WI38 (cell line): ENCODE results near the gene CAMK1D.
A peak's percentile ranks its signal among the peaks of the same experiment; 100 is the strongest.
"Not testable (repeated sequence)": the region's sequence is repeated elsewhere in the genome, so short reads cannot be mapped to it uniquely, and the experiment has no call there.

ENCODE experiments used
- H3K4me3 ChIP-seq: 2 replicates; pipeline ENCODE4 v1.5.1; 2011; ENCODE audit warnings: low read depth, mild to moderate bottlenecking, control low read depth, low read length
- TF ChIP-seq, protein P1 (sequence below): IDR thresholded peaks from 2 replicates; pipeline ENCODE4 v1.5.1; 2012; ENCODE audit warnings: low read depth, mild to moderate bottlenecking, control low read depth, low read length

The CAMK1D gene

DNA sequence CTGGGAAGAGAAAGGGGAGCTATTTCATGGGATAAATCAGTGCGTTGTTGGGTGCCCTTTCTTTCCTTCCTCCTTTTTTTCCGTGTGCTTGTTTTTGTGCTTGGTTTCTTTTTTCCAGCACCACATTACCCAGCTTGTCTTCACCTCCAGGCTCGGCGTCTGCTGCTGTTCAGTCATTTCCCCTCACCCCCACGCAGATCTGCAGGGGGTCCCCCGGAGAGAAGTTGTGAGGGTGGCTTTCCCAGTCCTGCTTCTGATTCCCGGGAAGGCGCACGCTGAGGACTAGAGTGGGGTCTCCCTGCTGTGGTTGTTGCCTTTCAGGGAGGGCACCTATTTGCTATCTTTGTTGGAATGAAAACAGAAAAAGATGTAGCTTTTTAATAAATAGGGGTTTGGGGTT, 1.6 kb downstream of the CAMK1D start:
- H3K4me3 ChIP-seq = peak overlapping the region; percentile 69
- TF ChIP-seq, protein P1, sequence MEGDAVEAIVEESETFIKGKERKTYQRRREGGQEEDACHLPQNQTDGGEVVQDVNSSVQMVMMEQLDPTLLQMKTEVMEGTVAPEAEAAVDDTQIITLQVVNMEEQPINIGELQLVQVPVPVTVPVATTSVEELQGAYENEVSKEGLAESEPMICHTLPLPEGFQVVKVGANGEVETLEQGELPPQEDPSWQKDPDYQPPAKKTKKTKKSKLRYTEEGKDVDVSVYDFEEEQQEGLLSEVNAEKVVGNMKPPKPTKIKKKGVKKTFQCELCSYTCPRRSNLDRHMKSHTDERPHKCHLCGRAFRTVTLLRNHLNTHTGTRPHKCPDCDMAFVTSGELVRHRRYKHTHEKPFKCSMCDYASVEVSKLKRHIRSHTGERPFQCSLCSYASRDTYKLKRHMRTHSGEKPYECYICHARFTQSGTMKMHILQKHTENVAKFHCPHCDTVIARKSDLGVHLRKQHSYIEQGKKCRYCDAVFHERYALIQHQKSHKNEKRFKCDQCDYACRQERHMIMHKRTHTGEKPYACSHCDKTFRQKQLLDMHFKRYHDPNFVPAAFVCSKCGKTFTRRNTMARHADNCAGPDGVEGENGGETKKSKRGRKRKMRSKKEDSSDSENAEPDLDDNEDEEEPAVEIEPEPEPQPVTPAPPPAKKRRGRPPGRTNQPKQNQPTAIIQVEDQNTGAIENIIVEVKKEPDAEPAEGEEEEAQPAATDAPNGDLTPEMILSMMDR = no peak

GRCh38 chr10:12351447-12351846, 2.1 kb downstream of the CAMK1D start:
- TF ChIP-seq, protein P1 = no peak
- H3K4me3 ChIP-seq = no peak overlapping the region

GRCh38 chr10:12351889-12352288, 2.5 kb downstream of the CAMK1D start:
- TF ChIP-seq, protein P1 = no peak
- no peak overlapping the region for H3K4me3 ChIP-seq

DNA sequence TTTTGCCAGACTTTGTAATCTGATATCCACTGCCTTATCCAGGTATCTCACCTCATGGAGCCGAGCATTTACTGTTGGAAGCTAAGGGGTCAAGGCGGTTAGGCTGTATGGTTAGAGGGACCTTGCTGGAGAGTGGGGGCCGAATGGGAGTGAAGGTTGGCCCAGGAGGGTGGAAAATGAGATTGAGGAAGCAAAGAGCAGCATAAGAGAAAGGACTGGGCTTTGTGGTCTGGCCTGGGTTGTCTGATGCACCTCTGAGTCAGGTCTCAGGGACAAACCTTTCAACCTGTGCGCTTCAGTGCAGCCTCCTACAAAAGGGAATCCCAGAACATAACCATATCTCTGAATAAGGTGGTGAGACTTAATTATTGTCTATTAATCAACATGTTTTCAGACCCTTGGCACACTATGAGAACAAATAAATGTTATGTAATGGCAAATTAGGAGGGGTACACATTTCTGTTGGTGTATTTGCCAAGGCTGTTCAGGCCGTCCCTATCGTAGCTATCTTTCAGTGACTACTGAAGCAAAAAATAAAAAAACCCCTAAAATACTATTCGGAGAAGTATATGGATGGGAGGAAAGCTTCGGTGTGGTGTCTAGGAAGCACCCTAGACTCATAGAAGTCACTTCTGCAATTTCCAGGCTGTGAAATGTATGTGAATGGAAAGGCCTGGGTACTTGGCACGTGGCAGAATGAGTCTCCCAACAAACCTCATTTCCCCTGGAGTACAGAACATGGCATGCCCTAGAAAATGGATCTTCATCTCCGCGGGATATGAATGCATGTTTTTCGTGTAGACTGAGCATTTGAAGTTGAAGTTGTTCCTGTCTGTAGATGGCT, 4.3 kb downstream of the CAMK1D start:
- no peak overlapping the region for H3K4me3 ChIP-seq
- TF ChIP-seq, protein P1 = no peak

DNA sequence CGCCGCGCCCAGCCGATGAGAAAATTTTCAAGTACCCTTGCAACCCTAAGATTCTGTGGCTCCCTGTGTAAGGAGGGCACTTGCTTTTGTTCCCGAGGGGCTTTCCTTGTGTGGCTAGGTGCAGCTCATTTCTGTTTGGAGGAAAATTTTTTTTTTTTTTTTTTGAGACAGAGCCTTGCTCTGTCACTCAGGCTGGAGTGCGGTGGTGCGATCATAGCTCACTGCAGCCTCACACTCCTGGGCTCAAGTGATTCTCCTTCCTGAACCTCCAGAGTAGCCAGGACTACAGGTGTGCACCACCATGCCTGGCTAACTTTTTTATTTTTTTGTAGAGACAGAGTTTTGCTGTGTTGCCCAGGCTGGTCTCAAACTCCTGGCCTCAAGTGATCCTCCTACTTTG, 5.3 kb downstream of the CAMK1D start:
- not testable (repeated sequence) for H3K4me3 ChIP-seq

- no peak overlapping the region for H3K4me3 ChIP-seq
- TF ChIP-seq, protein P1 = no peak
Observed at GRCh38 chr10:12355384-12355783, 6.0 kb downstream of the CAMK1D start.

DNA sequence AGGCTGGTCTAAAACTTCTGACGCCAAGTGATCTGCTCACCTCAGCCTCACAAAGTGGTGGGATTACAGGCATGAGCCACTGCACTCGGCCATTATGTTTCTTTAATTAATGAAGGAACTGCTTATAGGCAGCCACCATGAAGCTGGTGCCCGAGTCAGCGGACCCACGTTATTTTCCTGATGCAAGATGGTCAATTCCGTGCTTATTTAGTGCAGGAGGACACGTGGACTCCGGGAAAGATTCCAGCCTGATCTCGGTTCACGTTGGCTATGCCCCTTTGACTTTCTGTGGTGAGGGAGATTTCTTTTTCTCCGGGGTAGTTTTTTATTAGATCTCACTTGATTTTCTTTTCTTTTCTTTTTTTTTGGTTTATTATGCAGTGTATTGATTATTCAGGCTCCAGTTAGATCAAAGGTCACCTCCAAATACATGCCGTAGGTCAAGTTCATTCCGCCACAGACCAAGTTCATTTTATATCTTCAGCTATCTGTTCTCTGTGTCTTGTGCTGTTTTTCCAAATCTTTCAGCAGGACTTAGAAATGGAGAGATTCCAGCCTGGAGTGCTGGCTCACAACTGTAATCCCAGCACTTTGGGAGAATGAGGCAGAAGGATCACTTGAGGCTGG, 8.3 kb downstream of the CAMK1D start:
- H3K4me3 ChIP-seq = no peak overlapping the region
- TF ChIP-seq, protein P1 = no peak
